DND-41 (cell line): ENCODE results near the gene RIPOR2.

Source experiments
- ATAC-seq: fragments of 200-7000 bp; cut with Tn5 transposase; 3 replicates; pipeline ENCODE4 v1.9.1; 2021; ENCODE audit warnings: low read depth; ENCODE audit not compliant: insufficient read depth
- DNase-seq: peaks from one replicate; pipeline ENCODE4 v3.0.0-alpha.2; 2020
- H2AFZ ChIP-seq: 2 replicates; pipeline ENCODE4 v1.6.0; 2012; ENCODE audit warnings: low read depth, low read length
- H3K27ac ChIP-seq: 2 replicates; pipeline ENCODE4 v1.5.1; 2012; ENCODE audit warnings: low read length, inconsistent platforms
- H3K27me3 ChIP-seq: fragments of 200-600 bp; sonication (generic); 2 replicates; pipeline ENCODE4 v1.6.0; 2012; ENCODE audit warnings: low read length, mild to moderate bottlenecking, inconsistent platforms; ENCODE audit not compliant: insufficient read depth, poor library complexity
- H3K36me3 ChIP-seq: 2 replicates; pipeline ENCODE4 v1.5.1; 2012; ENCODE audit warnings: low read length, inconsistent platforms; ENCODE audit not compliant: insufficient read depth
- H3K4me1 ChIP-seq: 2 replicates; pipeline ENCODE4 v1.5.1; 2012; ENCODE audit warnings: mild to moderate bottlenecking, low read length; ENCODE audit not compliant: insufficient read depth
- H3K4me2 ChIP-seq: 2 replicates; pipeline ENCODE4 v1.6.0; 2012; ENCODE audit warnings: mild to moderate bottlenecking, moderate library complexity, low read length, inconsistent platforms; ENCODE audit not compliant: insufficient read depth
- H3K4me3 ChIP-seq, 2 experiments: fragments of 200-600 bp in 1 of 2; shearing (Covaris generic) in 1 of 2; 2 replicates each; pipeline ENCODE4 v1.5.1; 2012 to 2016; ENCODE audit warnings: inconsistent platforms in 2 of 2, low read length in 2 of 2, mild to moderate bottlenecking in 2 of 2, low read depth in 1 of 2, moderate library complexity in 1 of 2
- H3K79me2 ChIP-seq: 2 replicates; pipeline ENCODE4 v1.6.0; 2012; ENCODE audit warnings: low read length, inconsistent platforms; ENCODE audit not compliant: insufficient read depth
- H3K9ac ChIP-seq: 2 replicates; pipeline ENCODE4 v1.6.0; 2012; ENCODE audit warnings: low read depth, mild to moderate bottlenecking, inconsistent platforms, low read length, moderate library complexity
- H3K9me3 ChIP-seq: 2 replicates; pipeline ENCODE4 v1.5.1; 2012; ENCODE audit warnings: low read length, moderate library complexity, mild to moderate bottlenecking, inconsistent platforms; ENCODE audit not compliant: insufficient read depth, severe bottlenecking
- H4K20me1 ChIP-seq: 2 replicates; pipeline ENCODE4 v1.6.0; 2012; ENCODE audit warnings: low read length; ENCODE audit not compliant: insufficient read depth
- CTCF ChIP-seq: IDR thresholded peaks from 2 replicates; pipeline ENCODE4 v1.5.1; 2012; ENCODE audit warnings: borderline replicate concordance, low read length, moderate library complexity, mild to moderate bottlenecking; ENCODE audit not compliant: poor library complexity, severe bottlenecking; ENCODE audit errors: extremely low read depth
- EZH2 ChIP-seq: IDR thresholded peaks from 3 replicates; pipeline ENCODE4 v1.6.1; 2012; ENCODE audit warnings: borderline replicate concordance, low read depth, mild to moderate bottlenecking, moderate library complexity, low read length, inconsistent platforms; ENCODE audit not compliant: severe bottlenecking

Gene RIPOR2

GRCh38 chr6:24931296-24931695 lies 4.5 kb downstream of the RIPOR2 start:
- H3K27me3 ChIP-seq: no peaks in the 10 kb centered on the region
- H3K4me2 ChIP-seq: peak overlapping the region; percentile 74
- H3K27ac ChIP-seq: peak overlapping the region; percentile 96
- H3K4me3 ChIP-seq: peak overlapping the region in 1 of 2 experiments; percentile 49; a peak in 2 of 4 replicates
- H3K9me3 ChIP-seq: no peaks in the 10 kb centered on the region
- peak overlapping the region; percentile 57 for H3K9ac ChIP-seq
- TF ChIP-seq EZH2 (no peak), CTCF (no peak)
- no peaks in the 10 kb centered on the region for H4K20me1 ChIP-seq
- DNase-seq (no peak), ATAC-seq (no peak)
- peaks cover 99% of the 10 kb centered on the region for H3K4me1 ChIP-seq
- peaks cover 51% of the 10 kb centered on the region for H3K79me2 ChIP-seq
- peak overlapping the region; percentile 60 for H2AFZ ChIP-seq
- no peaks in the 10 kb centered on the region for H3K36me3 ChIP-seq

- DNase-seq (no peak), ATAC-seq (no peak)
- H3K4me1 ChIP-seq: peaks cover 99% of the 10 kb centered on the region
- H3K9ac ChIP-seq: no peak overlapping the region
- H3K9me3 ChIP-seq: no peaks in the 10 kb centered on the region
- no peaks in the 10 kb centered on the region for H4K20me1 ChIP-seq
- TF ChIP-seq CTCF (no peak), EZH2 (no peak)
- H2AFZ ChIP-seq: no peak overlapping the region
- H3K4me3 ChIP-seq: no peak overlapping the region
- peak overlapping the region; percentile 96 for H3K27ac ChIP-seq
- H3K27me3 ChIP-seq: no peaks in the 10 kb centered on the region
- peak overlapping the region; percentile 74; the same call in 1 of the 2 replicates for H3K4me2 ChIP-seq
- H3K36me3 ChIP-seq: no peaks in the 10 kb centered on the region
- peaks cover 57% of the 10 kb centered on the region for H3K79me2 ChIP-seq
These were observed 5.3 kb downstream of the RIPOR2 start for GRCh38 chr6:24930431-24930871.

GRCh38 chr6:24929242-24929641 lies 6.5 kb downstream of the RIPOR2 start:
- peaks cover 59% of the 10 kb centered on the region for H3K79me2 ChIP-seq
- peak overlapping the region in 1 of 2 experiments; percentile 8; a peak in 1 of 4 replicates for H3K4me3 ChIP-seq
- H3K36me3 ChIP-seq: no peaks in the 10 kb centered on the region
- peak overlapping the region; percentile 33; the same call in 1 of the 2 replicates for H3K9ac ChIP-seq
- ATAC-seq: peak; percentile 69
- no peaks in the 10 kb centered on the region for H4K20me1 ChIP-seq
- H2AFZ ChIP-seq: no peak overlapping the region
- H3K27me3 ChIP-seq: no peaks in the 10 kb centered on the region
- peak overlapping the region; percentile 50 for H3K4me2 ChIP-seq
- DNase-seq: peak; percentile 64
- no peaks in the 10 kb centered on the region for H3K9me3 ChIP-seq
- TF ChIP-seq CTCF (no peak), EZH2 (no peak)
- H3K4me1 ChIP-seq: peaks cover 94% of the 10 kb centered on the region
- H3K27ac ChIP-seq: peak overlapping the region; percentile 96
